Lower leg skin (tissue), 3 donors: ENCODE data around the gene ASIC1.

Source experiments
- POLR2A ChIP-seq, 2 donors: fragments of 450-650 bp; IDR thresholded peaks; one replicate each; pipeline ENCODE4 v1.6.1; 2016 to 2017; ENCODE audit warnings: antibody characterized with exemption in 2 of 2, mild to moderate bottlenecking in 1 of 2, moderate library complexity in 1 of 2
- TF ChIP-seq, protein P1 (sequence below), 3 donors: fragments of 450-650 bp; IDR thresholded peaks; one replicate each; pipeline ENCODE4 v1.5.1; 2016; ENCODE audit warnings: antibody characterized with exemption in 3 of 3, mild to moderate bottlenecking in 3 of 3, moderate library complexity in 2 of 3

DNA sequence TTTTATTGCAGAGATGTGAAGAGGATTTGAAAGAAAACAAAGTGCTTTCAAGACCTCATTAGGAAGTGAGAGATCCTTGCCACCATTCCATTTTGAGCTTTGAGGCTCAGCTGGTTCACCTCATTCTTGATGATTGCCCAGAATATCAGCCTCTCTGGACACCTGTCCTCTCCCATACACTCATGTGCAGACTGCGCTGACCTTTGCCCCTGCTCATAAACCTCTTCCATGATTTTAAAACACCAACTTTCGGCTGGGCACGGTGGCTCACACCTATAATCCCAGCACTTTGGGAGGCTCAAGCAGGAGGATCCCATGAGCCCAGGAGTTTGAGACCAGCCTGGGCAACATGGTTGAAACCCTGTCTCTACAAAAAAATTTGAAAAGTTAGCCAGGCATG is 63.6 kb downstream of the ASIC1 start:
- TF ChIP-seq, protein P1, sequence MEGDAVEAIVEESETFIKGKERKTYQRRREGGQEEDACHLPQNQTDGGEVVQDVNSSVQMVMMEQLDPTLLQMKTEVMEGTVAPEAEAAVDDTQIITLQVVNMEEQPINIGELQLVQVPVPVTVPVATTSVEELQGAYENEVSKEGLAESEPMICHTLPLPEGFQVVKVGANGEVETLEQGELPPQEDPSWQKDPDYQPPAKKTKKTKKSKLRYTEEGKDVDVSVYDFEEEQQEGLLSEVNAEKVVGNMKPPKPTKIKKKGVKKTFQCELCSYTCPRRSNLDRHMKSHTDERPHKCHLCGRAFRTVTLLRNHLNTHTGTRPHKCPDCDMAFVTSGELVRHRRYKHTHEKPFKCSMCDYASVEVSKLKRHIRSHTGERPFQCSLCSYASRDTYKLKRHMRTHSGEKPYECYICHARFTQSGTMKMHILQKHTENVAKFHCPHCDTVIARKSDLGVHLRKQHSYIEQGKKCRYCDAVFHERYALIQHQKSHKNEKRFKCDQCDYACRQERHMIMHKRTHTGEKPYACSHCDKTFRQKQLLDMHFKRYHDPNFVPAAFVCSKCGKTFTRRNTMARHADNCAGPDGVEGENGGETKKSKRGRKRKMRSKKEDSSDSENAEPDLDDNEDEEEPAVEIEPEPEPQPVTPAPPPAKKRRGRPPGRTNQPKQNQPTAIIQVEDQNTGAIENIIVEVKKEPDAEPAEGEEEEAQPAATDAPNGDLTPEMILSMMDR (IDR thresholded peaks at IDR 0.05): no peak
- no peak for TF ChIP-seq POLR2A (IDR thresholded peaks at IDR 0.05)
